ENCODE measurements around the gene IKBKG. TPM values are rescaled to one million over a fixed set of nuclear protein-coding genes. Genes with fewer than 3 reads are reported as not detected.

Gene IKBKG
- total RNA-seq, 1 donor from 2014 or later: 14.6 TPM

GRCh38 chrX:154507673-154508383 is 39.6 kb upstream of the IKBKG start:
- DNase-seq (ENCODE audit: low read depth): no peak
- no peak for TF ChIP-seq CTCF (IDR thresholded peaks at IDR 0.05; ENCODE audit: insufficient read depth, low read length, poor library complexity, severe bottlenecking)
- no peaks in the 10 kb centered on the region for H3K36me3 ChIP-seq (ENCODE audit: control insufficient read depth, insufficient read depth, low read length)
- no peaks in the 10 kb centered on the region for H3K27me3 ChIP-seq (ENCODE audit: control insufficient read depth, insufficient read depth, low read length)
- no peak overlapping the region for H3K4me3 ChIP-seq (ENCODE audit: low read depth, low read length)

GRCh38 chrX:154508384-154508745 is 39.1 kb upstream of the IKBKG start:
- Histone ChIP-seq H3K4me3 (ENCODE audit: low read depth, low read length) (no peak overlapping the region), H3K36me3 (ENCODE audit: control insufficient read depth, insufficient read depth, low read length) (no peaks in the 10 kb centered on the region), H3K27me3 (ENCODE audit: control insufficient read depth, insufficient read depth, low read length) (no peaks in the 10 kb centered on the region)
- DNase-seq (ENCODE audit: low read depth): no peak
- no peak for TF ChIP-seq CTCF (IDR thresholded peaks at IDR 0.05; ENCODE audit: insufficient read depth, low read length, poor library complexity, severe bottlenecking)

GRCh38 chrX:154509455-154509854 is 38.0 kb upstream of the IKBKG start:
- no peak for DNase-seq (ENCODE audit: low read depth)
- TF ChIP-seq CTCF (IDR thresholded peaks at IDR 0.05; ENCODE audit: insufficient read depth, low read length, poor library complexity, severe bottlenecking): no peak

GRCh38 chrX:154511761-154512160 is 35.7 kb upstream of the IKBKG start:
- H3K4me3 ChIP-seq (ENCODE audit: low read depth, low read length): no peak overlapping the region

More at GRCh38 chrX:154509455-154509854, 38.0 kb upstream of the IKBKG start:
- Histone ChIP-seq H3K36me3 (ENCODE audit: control insufficient read depth, insufficient read depth, low read length) (no peaks in the 10 kb centered on the region), H3K27me3 (ENCODE audit: control insufficient read depth, insufficient read depth, low read length) (no peaks in the 10 kb centered on the region), H3K4me3 (ENCODE audit: low read depth, low read length) (no peak overlapping the region)

GRCh38 chrX:154512879-154513553 is 34.4 kb upstream of the IKBKG start:
- TF ChIP-seq CTCF (IDR thresholded peaks at IDR 0.05; ENCODE audit: insufficient read depth, low read length, poor library complexity, severe bottlenecking): no peak
- Histone ChIP-seq H3K36me3 (ENCODE audit: control insufficient read depth, insufficient read depth, low read length) (no peaks in the 10 kb centered on the region), H3K4me3 (ENCODE audit: low read depth, low read length) (no peak overlapping the region), H3K27me3 (ENCODE audit: control insufficient read depth, insufficient read depth, low read length) (no peaks in the 10 kb centered on the region)
- no peak for DNase-seq (ENCODE audit: low read depth)

More at GRCh38 chrX:154511761-154512160, 35.7 kb upstream of the IKBKG start:
- H3K27me3 ChIP-seq (ENCODE audit: control insufficient read depth, insufficient read depth, low read length): no peaks in the 10 kb centered on the region
- no peaks in the 10 kb centered on the region for H3K36me3 ChIP-seq (ENCODE audit: control insufficient read depth, insufficient read depth, low read length)
- no peak for TF ChIP-seq CTCF (IDR thresholded peaks at IDR 0.05; ENCODE audit: insufficient read depth, low read length, poor library complexity, severe bottlenecking)
- DNase-seq (ENCODE audit: low read depth): no peak

Measured in kidney epithelial cell (primary cell).